Nephron (organoid): Measurements from ENCODE around the gene OBP2A.

Source experiments
- H3K27ac Mint-ChIP-seq, 3 experiments: 2 replicates each; pipeline ENCODE4 v1.8.0; 2020; ENCODE audit warnings: mixed read lengths in 3 of 3, mild to moderate bottlenecking in 2 of 3, moderate library complexity in 1 of 3
- H3K27me3 Mint-ChIP-seq: 2 replicates; pipeline ENCODE4 v1.8.0; 2021; ENCODE audit warnings: low read depth, mild to moderate bottlenecking, moderate library complexity, mixed read lengths
- H3K36me3 Mint-ChIP-seq: 2 replicates; pipeline ENCODE4 v1.8.0; 2020; ENCODE audit warnings: low read depth, mixed read lengths
- H3K4me1 Mint-ChIP-seq: 2 replicates; pipeline ENCODE4 v1.8.0; 2020; ENCODE audit warnings: mixed read lengths
- H3K4me3 Mint-ChIP-seq, 3 experiments: 2 replicates each; pipeline ENCODE4 v1.8.0; 2020; ENCODE audit warnings: mild to moderate bottlenecking in 3 of 3, mixed read lengths in 3 of 3, moderate library complexity in 2 of 3
- H3K9me3 Mint-ChIP-seq: 2 replicates; pipeline ENCODE4 v1.8.0; 2020; ENCODE audit warnings: mixed read lengths
- CTCF ChIP-seq, 3 experiments: fragments of 200-600 bp; sonication (generic); IDR thresholded peaks; one replicate each; pipeline ENCODE4 v1.5.0; 2021; ENCODE audit warnings: antibody characterized with exemption in 3 of 3; ENCODE audit not compliant: unreplicated experiment in 3 of 3

OBP2A gene

GRCh38 chr9:135505406-135506187 lies 40.3 kb upstream of the OBP2A start:
- Mint-ChIP-seq H3K36me3 (peaks cover 17% of the 10 kb centered on the region), H3K27me3 (peaks cover 4% of the 10 kb centered on the region), H3K4me1 (peaks cover 5% of the 10 kb centered on the region), H3K4me3 (no peak overlapping the region), H3K27ac (peak overlapping the region in 1 of 3 experiments; percentile 41), H3K9me3 (peaks cover 14% of the 10 kb centered on the region)
- TF ChIP-seq CTCF (IDR thresholded peaks at IDR 0.05; ENCODE audit: unreplicated experiment in 3 of 3) = no peak

GRCh38 chr9:135506327-135507103 lies 39.4 kb upstream of the OBP2A start:
- Mint-ChIP-seq H3K27me3 (peaks cover 4% of the 10 kb centered on the region), H3K27ac (no peak overlapping the region), H3K9me3 (peaks cover 16% of the 10 kb centered on the region), H3K4me1 (peaks cover 4% of the 10 kb centered on the region), H3K4me3 (no peak overlapping the region), H3K36me3 (peaks cover 17% of the 10 kb centered on the region)
- TF ChIP-seq CTCF (IDR thresholded peaks at IDR 0.05; ENCODE audit: unreplicated experiment in 3 of 3) = no peak

GRCh38 chr9:135507104-135508035 lies 38.6 kb upstream of the OBP2A start:
- Mint-ChIP-seq H3K4me3 (no peak overlapping the region), H3K36me3 (peaks cover 17% of the 10 kb centered on the region), H3K4me1 (no peaks in the 10 kb centered on the region), H3K9me3 (peaks cover 16% of the 10 kb centered on the region), H3K27ac (no peak overlapping the region), H3K27me3 (peaks cover 4% of the 10 kb centered on the region)
- no peak for TF ChIP-seq CTCF (IDR thresholded peaks at IDR 0.05; ENCODE audit: unreplicated experiment in 3 of 3)

GRCh38 chr9:135508211-135508820 lies 37.6 kb upstream of the OBP2A start:
- peaks cover 9% of the 10 kb centered on the region for H3K36me3 Mint-ChIP-seq
- TF ChIP-seq CTCF (IDR thresholded peaks at IDR 0.05; ENCODE audit: unreplicated experiment in 3 of 3) = no peak
- H3K4me1 Mint-ChIP-seq = no peaks in the 10 kb centered on the region
- peaks cover 16% of the 10 kb centered on the region for H3K9me3 Mint-ChIP-seq
- H3K4me3 Mint-ChIP-seq = no peak overlapping the region
- H3K27ac Mint-ChIP-seq = no peak overlapping the region
- H3K27me3 Mint-ChIP-seq = peaks cover 4% of the 10 kb centered on the region

GRCh38 chr9:135509458-135509857 lies 36.5 kb upstream of the OBP2A start:
- peaks cover 7% of the 10 kb centered on the region for H3K27me3 Mint-ChIP-seq
- no peaks in the 10 kb centered on the region for H3K4me1 Mint-ChIP-seq
- no peak overlapping the region for H3K27ac Mint-ChIP-seq
- H3K36me3 Mint-ChIP-seq = peaks cover 3% of the 10 kb centered on the region
- peaks cover 16% of the 10 kb centered on the region for H3K9me3 Mint-ChIP-seq
- no peak overlapping the region for H3K4me3 Mint-ChIP-seq
- TF ChIP-seq CTCF (IDR thresholded peaks at IDR 0.05; ENCODE audit: unreplicated experiment in 3 of 3) = no peak
